Fibroblast of skin of back (primary cell): ENCODE results near the gene HOXB6.

Source experiments
- DNase-seq: peaks from one replicate; pipeline ENCODE4 v3.0.0-alpha.2; 2013

Gene HOXB6

GRCh38 chr17:48552466-48553189 lies 52.2 kb downstream of the HOXB6 start:
- DNase-seq: no peak

DNA sequence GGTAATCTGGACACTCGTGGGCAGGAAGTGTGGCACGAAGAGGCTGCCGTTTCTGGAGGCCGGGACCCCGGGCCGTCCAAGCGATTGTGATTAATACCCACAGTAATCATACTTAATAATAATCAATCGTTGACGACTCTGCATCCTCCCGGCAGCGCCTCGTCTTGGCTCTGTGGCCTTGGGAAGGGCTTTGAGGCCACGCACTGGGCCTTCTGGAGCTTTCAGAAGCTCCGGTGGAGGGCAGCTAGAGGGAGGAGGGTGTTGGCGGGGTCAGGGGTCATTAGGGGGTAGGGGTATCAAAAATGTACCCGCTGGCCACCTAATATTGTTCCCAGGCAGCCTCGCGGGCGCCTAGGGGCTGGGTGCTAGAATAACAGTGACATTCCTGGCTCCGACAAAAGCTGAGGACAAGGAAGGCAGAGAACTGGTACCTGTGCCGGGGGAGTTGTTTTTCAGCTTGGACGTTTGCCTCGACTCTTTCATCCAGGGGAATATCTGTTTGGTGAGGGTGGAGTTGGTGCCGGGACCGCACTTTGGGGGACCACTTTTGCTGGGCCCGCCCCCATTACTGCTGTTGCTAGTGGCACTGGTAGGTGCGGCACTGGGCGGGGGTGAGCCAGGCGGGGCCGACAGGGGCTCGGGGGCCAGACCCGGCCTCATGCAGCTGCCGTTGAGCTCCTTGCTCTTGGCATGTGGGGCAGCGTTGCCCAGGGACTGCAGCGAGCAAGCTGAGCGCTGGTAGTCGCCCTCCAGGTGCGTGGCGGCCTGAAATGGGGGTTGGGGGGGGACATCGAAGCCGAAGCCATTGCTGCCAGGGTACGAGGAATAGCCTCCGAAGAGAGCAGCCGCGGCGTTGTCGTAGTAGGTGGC lies 53.0 kb downstream of the HOXB6 start:
- no peak for DNase-seq

- DNase-seq: no peak
Observed at GRCh38 chr17:48551214-48551555, 53.6 kb downstream of the HOXB6 start.

DNA sequence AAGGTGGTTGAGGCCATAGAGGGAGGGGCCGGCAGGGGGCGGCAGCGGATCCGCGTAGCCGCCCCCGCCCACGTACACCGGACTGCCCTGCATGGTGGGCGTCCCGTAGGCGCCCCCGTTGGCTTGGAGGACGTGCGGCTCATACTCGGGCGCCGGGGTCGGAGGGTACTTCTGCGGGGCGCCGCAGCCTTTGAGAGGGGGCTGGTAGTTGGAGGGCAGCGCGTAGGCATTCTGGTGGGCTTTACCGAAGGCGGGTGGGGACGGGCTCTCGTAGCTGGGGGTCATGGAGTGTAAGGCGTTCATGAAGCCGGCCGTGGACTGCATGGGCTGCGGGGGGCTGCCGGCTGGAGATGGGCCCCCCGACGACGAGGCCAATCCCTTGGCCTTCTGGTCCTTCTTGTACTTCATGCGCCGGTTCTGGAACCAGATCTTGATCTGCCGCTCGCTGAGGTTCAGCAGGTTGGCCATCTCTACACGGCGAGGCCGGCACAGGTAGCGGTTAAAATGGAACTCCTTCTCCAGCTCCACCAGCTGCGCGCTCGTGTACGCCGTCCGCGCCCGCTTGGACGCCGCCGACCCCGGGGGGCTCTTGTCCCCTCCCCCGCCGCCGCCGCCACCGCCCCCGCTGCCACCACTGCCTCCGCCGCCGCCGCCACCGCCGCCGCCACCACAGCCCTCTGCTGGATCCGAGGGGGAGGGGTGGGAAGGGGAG lies 54.1 kb downstream of the HOXB6 start:
- DNase-seq: no peak

DNA sequence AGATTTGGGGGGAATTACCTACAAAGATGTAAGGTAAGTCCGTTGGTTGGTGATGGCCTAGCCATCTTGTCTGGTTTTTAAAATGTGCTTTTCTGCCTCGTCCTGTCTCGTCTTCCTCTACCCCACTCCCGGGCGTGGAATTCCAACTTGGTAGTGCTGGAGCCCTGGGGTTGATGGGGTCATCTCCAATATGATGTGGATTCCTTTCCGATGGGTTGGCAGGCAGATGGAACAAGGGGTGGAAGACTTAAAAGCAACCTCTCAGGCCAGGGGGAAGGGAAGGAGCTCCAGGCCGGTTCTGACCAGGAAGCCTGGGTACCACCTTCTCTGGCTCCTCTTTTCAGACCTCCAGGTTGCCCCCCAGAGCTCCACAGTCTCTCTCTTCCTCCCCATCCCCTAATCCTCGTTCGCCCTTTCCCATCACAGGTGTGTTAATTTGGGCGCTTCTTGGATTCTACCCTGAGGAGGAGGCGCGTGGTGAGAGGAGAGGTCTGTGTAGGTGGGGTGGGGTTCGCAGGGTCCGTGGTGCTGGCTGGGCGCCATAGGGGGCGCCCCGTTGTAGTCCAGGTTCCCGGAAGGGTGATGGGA lies 54.8 kb downstream of the HOXB6 start:
- no peak for DNase-seq

DNA sequence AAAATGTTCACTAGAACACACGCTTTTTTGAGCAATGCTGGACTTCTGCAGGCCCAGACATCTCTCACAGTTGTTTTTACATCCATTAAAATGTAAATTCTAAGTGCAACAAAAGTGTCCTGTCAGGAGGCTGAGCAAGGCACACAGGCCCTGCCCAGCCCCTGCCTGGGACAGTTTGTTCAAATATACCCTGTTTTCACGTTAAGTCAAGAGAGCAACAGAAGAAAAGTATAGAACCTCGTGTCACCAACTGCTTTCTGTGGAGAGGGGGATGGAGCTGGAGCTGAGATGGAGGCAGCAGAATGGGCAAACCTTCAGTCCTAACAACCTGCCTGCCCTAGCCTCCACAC lies 55.5 kb downstream of the HOXB6 start:
- DNase-seq: no peak

DNA sequence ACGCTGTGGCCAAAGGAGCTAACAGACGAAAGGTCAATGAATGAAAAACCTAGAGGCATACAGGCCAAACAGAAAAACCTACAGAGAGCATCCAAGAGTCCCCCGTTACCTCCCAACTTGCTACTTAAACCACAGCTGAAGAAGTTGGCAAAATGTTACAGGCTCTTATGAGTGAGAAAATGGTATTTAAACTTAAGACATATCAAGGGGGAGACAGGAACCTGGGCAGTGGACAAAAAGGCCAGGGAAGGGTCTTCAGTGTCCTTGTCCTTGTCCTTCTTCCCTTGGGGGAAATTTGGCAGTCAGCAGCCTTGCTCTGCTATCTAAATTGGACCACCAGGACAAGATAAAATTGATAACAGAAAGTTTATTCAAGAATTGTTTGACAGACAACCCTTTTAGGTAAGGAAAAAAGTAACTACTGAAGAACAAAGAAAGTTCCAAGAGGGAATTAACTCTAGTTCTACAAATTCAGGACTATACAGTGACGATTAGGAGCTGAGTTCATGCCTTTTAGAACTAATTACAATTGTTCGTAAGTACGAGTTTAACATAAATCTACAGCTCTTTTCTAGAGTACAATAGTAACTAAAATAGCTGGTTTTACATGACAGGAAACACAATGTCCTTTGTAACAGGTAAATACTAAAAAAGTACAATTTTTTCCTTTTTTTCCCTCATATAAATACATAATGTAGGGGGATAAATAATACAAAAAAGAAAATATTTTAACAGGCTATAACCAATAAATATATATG lies 56.1 kb downstream of the HOXB6 start:
- no peak for DNase-seq

DNA sequence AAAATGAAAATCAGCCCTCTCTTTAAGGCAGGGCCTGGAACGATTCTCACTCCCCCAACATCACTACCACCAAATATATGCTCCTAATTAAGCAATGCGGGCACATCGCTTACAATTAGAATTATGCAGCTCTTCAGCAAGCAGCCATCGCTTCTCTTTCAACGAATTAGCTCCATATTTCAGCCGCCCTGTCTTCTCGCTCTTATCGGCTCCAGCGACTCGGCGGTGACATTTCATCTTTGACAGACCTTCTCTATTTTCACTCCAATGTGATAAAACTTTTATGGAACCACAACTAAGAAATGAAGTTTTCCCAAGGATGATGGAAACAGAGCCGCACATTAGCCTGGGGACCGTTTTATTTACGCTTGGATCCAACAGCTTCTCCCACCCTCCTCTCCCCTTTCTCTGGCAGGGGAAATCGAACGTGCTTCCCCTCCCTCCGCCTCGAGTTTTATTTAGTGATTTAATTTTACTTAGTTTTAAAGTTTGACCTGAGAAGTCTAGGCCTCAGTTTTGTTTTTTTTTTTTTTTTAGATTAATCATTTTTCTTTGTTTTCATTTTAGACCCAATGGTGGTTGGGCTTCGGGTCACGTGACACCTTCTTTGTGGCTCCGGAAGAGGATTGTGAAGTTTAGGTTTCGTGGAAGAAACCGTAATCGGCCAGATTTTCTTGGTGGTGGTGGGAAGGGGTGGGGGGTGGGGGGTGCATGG lies 56.8 kb downstream of the HOXB6 start:
- peak; percentile 83 for DNase-seq

DNA sequence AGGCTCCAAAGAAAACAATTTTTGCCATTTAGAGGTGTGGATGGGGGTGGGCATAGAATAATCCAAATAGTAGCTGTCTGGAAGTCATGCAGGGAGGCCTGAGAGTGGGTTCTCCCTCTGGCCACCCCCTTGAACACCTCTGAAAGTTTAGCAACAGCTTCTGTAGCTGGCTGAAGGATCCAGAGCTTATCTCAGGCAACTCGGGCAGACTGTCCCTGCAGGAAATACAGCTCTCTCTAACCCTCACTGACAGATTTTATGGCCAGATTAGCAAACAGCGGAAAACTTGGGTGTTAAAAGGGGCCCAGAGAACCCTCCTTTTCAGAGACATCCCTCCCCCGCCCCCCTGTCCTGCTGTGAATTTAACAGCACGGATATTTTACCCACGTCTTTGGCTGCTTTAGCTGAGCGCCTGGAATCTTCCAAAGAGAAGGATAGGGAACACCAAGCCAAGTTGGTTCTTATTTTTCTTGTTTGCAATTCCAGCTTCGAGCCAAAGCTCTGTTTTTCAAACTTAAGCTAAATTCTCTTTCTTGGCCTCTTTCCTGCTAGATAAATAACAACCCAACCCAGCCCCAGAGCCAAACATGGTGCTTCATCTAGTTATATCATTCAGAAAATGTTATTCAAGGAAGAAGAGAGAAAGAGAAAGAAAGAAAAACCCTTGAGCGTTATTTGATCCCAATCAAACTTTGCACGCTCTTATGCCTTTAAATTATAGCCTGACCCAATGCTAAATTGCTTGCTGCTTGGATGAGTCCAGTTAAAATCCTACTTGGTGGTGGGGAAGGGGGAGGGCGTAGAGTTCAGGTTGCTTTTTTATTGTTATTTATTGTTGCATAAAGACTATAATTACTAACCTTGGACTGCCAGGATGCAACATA lies 57.6 kb downstream of the HOXB6 start:
- peak; percentile 33 for DNase-seq

DNA sequence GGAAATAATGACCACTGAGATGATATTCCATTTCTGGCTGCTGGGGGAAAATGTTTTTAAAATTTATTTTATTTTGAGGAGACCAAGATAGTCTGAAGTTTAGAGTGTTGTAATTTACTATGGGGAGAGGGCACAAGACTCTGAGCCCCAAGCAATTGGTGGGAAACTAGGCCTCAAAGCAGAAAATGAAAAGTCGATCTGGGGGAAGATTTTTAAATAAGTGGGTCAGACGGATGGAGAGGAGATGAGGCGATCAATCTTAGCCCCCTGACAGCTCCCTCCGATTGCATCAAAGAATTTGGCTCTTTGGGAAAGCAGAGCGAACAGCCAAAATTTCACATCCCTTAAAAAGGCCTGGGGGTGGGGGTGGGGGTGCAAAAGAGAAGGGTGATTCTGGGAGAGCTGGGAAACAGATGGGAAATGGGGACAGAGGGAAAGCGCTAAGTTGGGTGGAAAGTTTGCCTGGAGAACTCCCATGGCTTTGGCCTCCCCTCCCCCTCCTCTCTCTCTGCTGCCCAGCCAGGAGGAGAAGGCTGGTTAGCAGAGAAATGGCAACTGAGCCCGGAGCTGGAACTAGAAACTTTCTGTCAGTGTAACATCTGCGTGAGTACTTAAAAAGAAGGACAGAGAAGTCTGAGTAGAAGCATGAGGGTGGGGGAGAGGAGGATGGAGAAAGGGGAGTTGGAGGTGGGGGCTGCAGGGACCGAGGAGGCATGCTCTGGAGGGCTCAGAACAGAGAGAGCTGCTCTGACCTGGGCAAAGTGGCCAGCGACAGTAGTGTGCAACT lies 58.5 kb downstream of the HOXB6 start:
- peak; percentile 47 for DNase-seq
